WTC11 (cell line): ENCODE data around the gene TNNC2. TPM values are rescaled to one million over a fixed set of nuclear protein-coding genes. Genes with fewer than 3 reads are reported as not detected.

ENCODE experiments used
- ATAC-seq: fragments of 200-7000 bp; cut with Tn5 transposase; 2 replicates; pipeline ENCODE4 v1.10.0; 2021; ENCODE audit warnings: mild to moderate bottlenecking, moderate library complexity
- Bru-seq: library from RNA; stranded (reverse); fragments of 400-500 nt; gene quantifications from one replicate; lab custom pipeline; 2021; lab: Mats Ljungman, UMichigan
- CTCF ChIA-PET: fragments of 300-600 bp; sonication (Branson Sonifier 250); formaldehyde crosslinking; loops from one replicate; lab custom pipeline; 2021; ENCODE audit warnings: antibody characterized with exemption; lab: Charles Lee
- POLR2A ChIA-PET: fragments of 350-600 bp; sonication (Branson Sonifier 250); formaldehyde crosslinking; loops from one replicate; lab custom pipeline; 2021; ENCODE audit warnings: antibody characterized with exemption; lab: Charles Lee
- DNase-seq: peaks from one replicate; pipeline ENCODE4 v3.0.0; 2021; ENCODE audit warnings: low spot score
- H3K27ac Mint-ChIP-seq: 2 replicates; pipeline ENCODE4 v1.8.0; 2021; ENCODE audit warnings: mixed read lengths
- H3K27me3 Mint-ChIP-seq: 2 replicates; pipeline ENCODE4 v1.8.0; 2021; ENCODE audit warnings: low read depth, mild to moderate bottlenecking, moderate library complexity, mixed read lengths
- H3K36me3 Mint-ChIP-seq: 2 replicates; pipeline ENCODE4 v1.8.0; 2021; ENCODE audit warnings: mixed read lengths
- H3K4me1 Mint-ChIP-seq: 2 replicates; pipeline ENCODE4 v1.8.0; 2022; ENCODE audit warnings: mixed read lengths
- H3K4me3 Mint-ChIP-seq: 2 replicates; pipeline ENCODE4 v1.8.0; 2021; ENCODE audit warnings: mild to moderate bottlenecking, moderate library complexity, mixed read lengths
- H3K9me3 Mint-ChIP-seq: 2 replicates; pipeline ENCODE4 v1.8.0; 2021; ENCODE audit warnings: mixed read lengths
- ELF4 ChIP-seq: sonication (generic); formaldehyde crosslinking; IDR thresholded peaks from 2 replicates; pipeline ENCODE4 v1.8.1; 2022; ENCODE audit warnings: low read depth, mild to moderate bottlenecking, moderate library complexity, missing genetic modification reagents
- FOXP1 ChIP-seq: sonication (generic); formaldehyde crosslinking; IDR thresholded peaks from 2 replicates; pipeline ENCODE4 v1.8.0; 2022; ENCODE audit warnings: missing genetic modification reagents, mild to moderate bottlenecking, moderate library complexity, borderline replicate concordance
- JAZF1 ChIP-seq: fragments of 250-450 bp; sonication (Bioruptor Pico); IDR thresholded peaks from 2 replicates; pipeline ENCODE4 v1.9.0; 2021; ENCODE audit warnings: moderate library complexity, mild to moderate bottlenecking, inconsistent platforms
- JUN ChIP-seq: sonication (generic); formaldehyde crosslinking; IDR thresholded peaks from 2 replicates; pipeline ENCODE4 v1.8.0; 2023; ENCODE audit warnings: mild to moderate bottlenecking, missing genetic modification reagents
- MYBL2 ChIP-seq: sonication (generic); formaldehyde crosslinking; IDR thresholded peaks from 2 replicates; pipeline ENCODE4 v1.8.1; 2023; ENCODE audit warnings: mild to moderate bottlenecking, moderate library complexity, missing genetic modification reagents
- NR2C2 ChIP-seq: sonication (generic); formaldehyde crosslinking; IDR thresholded peaks from 2 replicates; pipeline ENCODE4 v1.8.0; 2022; ENCODE audit warnings: mild to moderate bottlenecking, missing genetic modification reagents
- RORB ChIP-seq: fragments of 250-450 bp; sonication (Bioruptor Pico); IDR thresholded peaks from 2 replicates; pipeline ENCODE4 v1.9.0; 2021; ENCODE audit warnings: mild to moderate bottlenecking
- TP53 ChIP-seq: sonication (generic); formaldehyde crosslinking; IDR thresholded peaks from 2 replicates; pipeline ENCODE4 v1.8.1; 2023; ENCODE audit warnings: mild to moderate bottlenecking, missing genetic modification reagents
- ZNF121 ChIP-seq: sonication (generic); formaldehyde crosslinking; IDR thresholded peaks from 2 replicates; pipeline ENCODE4 v1.8.0; 2023; ENCODE audit warnings: missing genetic modification reagents
- long read RNA-seq, 3 experiments: library from RNA in 1 of 3; library from capped mRNA in 1 of 3; library from polyadenylated mRNA in 1 of 3; unstranded in 2 of 3; stranded (forward) in 1 of 3; transcript quantifications; one replicate each; pipeline ENCODE4 v2.0.0, GENCODE V29; 2021
- total RNA-seq: library from RNA; stranded (reverse); gene quantifications from 3 replicates; pipeline ENCODE4 v1.2.3, GENCODE V29; 2021
- TF ChIP-seq, protein P1 (sequence below): sonication (generic); formaldehyde crosslinking; IDR thresholded peaks from 2 replicates; pipeline ENCODE4 v1.8.1; 2023; ENCODE audit warnings: mild to moderate bottlenecking, missing genetic modification reagents, moderate library complexity
- TF ChIP-seq, protein P2 (sequence below): fragments of 250-450 bp; sonication (Bioruptor Pico); IDR thresholded peaks from 2 replicates; pipeline ENCODE4 v1.9.0; 2021; ENCODE audit warnings: mild to moderate bottlenecking, borderline replicate concordance
- TF ChIP-seq, protein P3 (sequence below): sonication (generic); formaldehyde crosslinking; IDR thresholded peaks from 2 replicates; pipeline ENCODE4 v1.8.1; 2023; ENCODE audit warnings: mild to moderate bottlenecking, moderate library complexity, missing genetic modification reagents
- TF ChIP-seq, protein P4 (sequence below): sonication (generic); formaldehyde crosslinking; IDR thresholded peaks from 2 replicates; pipeline ENCODE4 v1.8.1; 2023; ENCODE audit warnings: mild to moderate bottlenecking, missing genetic modification reagents
- TF ChIP-seq, protein P5 (sequence below): fragments of 250-450 bp; sonication (Bioruptor Pico); IDR thresholded peaks from 2 replicates; pipeline ENCODE4 v1.9.0; 2021; ENCODE audit warnings: moderate library complexity, mild to moderate bottlenecking, inconsistent platforms, borderline replicate concordance
- TF ChIP-seq, protein P6 (sequence below): sonication (generic); formaldehyde crosslinking; IDR thresholded peaks from 2 replicates; pipeline ENCODE4 v1.8.1; 2022; ENCODE audit warnings: low read depth, missing genetic modification reagents, borderline replicate concordance

The TNNC2 gene
- 2.7 to 3.6 TPM (median 3.0 TPM) in 3 replicates for total RNA-seq
- Bru-seq, nascent RNA = percentile 30 among the genes with signal in this experiment
- long read RNA-seq, experiment 1, partial matches to known transcripts = 6 of 10 reads
- long read RNA-seq, experiment 1, other reads (novel, unspliced or antisense) = 0 of 10 reads
- long read RNA-seq, experiment 2, partial matches to known transcripts = 8 of 9 reads
- long read RNA-seq, experiment 2, other reads (novel, unspliced or antisense) = 0 of 9 reads
- long read RNA-seq, experiment 3 = 0 reads

DNA sequence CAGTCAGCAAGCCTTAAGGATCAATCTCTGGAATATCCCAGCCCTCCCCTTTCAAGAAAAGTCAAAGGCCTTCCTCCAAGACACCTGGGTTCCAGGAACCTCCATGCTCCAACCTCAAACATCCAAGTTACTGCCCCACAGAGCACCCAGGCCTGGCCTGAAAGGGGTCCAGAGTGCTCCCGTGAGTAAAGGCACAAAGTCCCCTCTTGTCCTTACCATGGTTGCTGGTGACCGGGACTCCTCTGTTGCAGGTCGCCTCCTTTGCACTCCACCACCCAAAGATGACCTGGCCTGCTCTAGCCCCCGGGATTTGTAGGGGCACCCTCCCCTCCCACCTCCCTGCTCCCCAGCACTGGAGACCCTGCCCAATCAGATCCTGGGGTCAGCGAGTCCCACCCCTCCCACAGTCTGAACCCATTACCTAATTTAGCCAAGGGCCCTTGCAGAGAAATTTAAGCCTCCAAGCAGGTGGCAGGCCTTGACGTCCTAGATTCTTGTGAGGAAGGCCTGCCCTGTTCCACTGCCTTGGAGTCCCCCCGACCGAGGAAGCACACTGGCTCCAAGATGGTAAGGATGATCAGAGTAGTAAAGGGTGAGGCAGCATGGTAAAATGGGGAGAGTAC, at the start of gene TNNC2:
TSS of gene TNNC2 (minus strand) at position 283 of the 623 bp plus-strand sequence. CDS start at position 219, 64 bp downstream.
- TF ChIP-seq ELF4 (CRISPR knock-in tag) (no peak), ZNF121 (CRISPR knock-in tag) (no peak), NR2C2 (CRISPR knock-in tag) (no peak), JAZF1 (CRISPR knock-in tag) (no peak), TP53 (CRISPR knock-in tag) (no peak), FOXP1 (CRISPR knock-in tag) (no peak), MYBL2 (CRISPR knock-in tag) (no peak)
- TF ChIP-seq, protein P1, sequence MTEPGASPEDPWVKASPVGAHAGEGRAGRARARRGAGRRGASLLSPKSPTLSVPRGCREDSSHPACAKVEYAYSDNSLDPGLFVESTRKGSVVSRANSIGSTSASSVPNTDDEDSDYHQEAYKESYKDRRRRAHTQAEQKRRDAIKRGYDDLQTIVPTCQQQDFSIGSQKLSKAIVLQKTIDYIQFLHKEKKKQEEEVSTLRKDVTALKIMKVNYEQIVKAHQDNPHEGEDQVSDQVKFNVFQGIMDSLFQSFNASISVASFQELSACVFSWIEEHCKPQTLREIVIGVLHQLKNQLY (CRISPR knock-in tag) = no peak
- TF ChIP-seq, protein P2, sequence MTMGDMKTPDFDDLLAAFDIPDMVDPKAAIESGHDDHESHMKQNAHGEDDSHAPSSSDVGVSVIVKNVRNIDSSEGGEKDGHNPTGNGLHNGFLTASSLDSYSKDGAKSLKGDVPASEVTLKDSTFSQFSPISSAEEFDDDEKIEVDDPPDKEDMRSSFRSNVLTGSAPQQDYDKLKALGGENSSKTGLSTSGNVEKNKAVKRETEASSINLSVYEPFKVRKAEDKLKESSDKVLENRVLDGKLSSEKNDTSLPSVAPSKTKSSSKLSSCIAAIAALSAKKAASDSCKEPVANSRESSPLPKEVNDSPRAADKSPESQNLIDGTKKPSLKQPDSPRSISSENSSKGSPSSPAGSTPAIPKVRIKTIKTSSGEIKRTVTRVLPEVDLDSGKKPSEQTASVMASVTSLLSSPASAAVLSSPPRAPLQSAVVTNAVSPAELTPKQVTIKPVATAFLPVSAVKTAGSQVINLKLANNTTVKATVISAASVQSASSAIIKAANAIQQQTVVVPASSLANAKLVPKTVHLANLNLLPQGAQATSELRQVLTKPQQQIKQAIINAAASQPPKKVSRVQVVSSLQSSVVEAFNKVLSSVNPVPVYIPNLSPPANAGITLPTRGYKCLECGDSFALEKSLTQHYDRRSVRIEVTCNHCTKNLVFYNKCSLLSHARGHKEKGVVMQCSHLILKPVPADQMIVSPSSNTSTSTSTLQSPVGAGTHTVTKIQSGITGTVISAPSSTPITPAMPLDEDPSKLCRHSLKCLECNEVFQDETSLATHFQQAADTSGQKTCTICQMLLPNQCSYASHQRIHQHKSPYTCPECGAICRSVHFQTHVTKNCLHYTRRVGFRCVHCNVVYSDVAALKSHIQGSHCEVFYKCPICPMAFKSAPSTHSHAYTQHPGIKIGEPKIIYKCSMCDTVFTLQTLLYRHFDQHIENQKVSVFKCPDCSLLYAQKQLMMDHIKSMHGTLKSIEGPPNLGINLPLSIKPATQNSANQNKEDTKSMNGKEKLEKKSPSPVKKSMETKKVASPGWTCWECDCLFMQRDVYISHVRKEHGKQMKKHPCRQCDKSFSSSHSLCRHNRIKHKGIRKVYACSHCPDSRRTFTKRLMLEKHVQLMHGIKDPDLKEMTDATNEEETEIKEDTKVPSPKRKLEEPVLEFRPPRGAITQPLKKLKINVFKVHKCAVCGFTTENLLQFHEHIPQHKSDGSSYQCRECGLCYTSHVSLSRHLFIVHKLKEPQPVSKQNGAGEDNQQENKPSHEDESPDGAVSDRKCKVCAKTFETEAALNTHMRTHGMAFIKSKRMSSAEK = no peak
- TF ChIP-seq, protein P3, sequence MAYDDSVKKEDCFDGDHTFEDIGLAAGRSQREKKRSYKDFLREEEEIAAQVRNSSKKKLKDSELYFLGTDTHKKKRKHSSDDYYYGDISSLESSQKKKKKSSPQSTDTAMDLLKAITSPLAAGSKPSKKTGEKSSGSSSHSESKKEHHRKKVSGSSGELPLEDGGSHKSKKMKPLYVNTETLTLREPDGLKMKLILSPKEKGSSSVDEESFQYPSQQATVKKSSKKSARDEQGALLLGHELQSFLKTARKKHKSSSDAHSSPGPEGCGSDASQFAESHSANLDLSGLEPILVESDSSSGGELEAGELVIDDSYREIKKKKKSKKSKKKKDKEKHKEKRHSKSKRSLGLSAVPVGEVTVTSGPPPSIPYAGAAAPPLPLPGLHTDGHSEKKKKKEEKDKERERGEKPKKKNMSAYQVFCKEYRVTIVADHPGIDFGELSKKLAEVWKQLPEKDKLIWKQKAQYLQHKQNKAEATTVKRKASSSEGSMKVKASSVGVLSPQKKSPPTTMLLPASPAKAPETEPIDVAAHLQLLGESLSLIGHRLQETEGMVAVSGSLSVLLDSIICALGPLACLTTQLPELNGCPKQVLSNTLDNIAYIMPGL (CRISPR knock-in tag) = no peak
- TF ChIP-seq, protein P4, sequence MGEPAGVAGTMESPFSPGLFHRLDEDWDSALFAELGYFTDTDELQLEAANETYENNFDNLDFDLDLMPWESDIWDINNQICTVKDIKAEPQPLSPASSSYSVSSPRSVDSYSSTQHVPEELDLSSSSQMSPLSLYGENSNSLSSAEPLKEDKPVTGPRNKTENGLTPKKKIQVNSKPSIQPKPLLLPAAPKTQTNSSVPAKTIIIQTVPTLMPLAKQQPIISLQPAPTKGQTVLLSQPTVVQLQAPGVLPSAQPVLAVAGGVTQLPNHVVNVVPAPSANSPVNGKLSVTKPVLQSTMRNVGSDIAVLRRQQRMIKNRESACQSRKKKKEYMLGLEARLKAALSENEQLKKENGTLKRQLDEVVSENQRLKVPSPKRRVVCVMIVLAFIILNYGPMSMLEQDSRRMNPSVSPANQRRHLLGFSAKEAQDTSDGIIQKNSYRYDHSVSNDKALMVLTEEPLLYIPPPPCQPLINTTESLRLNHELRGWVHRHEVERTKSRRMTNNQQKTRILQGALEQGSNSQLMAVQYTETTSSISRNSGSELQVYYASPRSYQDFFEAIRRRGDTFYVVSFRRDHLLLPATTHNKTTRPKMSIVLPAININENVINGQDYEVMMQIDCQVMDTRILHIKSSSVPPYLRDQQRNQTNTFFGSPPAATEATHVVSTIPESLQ (CRISPR knock-in tag) = no peak
- TF ChIP-seq, protein P5, sequence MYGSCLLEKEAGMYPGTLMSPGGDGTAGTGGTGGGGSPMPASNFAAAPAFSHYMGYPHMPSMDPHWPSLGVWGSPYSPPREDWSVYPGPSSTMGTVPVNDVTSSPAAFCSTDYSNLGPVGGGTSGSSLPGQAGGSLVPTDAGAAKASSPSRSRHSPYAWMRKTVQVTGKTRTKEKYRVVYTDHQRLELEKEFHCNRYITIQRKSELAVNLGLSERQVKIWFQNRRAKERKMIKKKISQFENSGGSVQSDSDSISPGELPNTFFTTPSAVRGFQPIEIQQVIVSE (CRISPR knock-in tag) = no peak
- DNase-seq (no peak), ATAC-seq (no peak)
- H3K4me1 Mint-ChIP-seq = peaks cover 26% of the 10 kb centered on the region
- no peaks in the 10 kb centered on the region for H3K9me3 Mint-ChIP-seq
- ChIA-PET CTCF (interaction anchor here (0.6 to 1.6 kb wide), 4 partner anchors 13 to 185 kb away, joined by 3 to 6 read pairs (median 5); no protein-coding TSS in a partner anchor), POLR2A (no interaction called here)
- no peak within 1 kb of the TSS for H3K4me3 Mint-ChIP-seq
- H3K27me3 Mint-ChIP-seq = peaks cover 23% of the 10 kb centered on the region
- H3K36me3 Mint-ChIP-seq = no peaks in the 10 kb centered on the region
- H3K27ac Mint-ChIP-seq = peak within 1 kb of the TSS; percentile 27

DNA sequence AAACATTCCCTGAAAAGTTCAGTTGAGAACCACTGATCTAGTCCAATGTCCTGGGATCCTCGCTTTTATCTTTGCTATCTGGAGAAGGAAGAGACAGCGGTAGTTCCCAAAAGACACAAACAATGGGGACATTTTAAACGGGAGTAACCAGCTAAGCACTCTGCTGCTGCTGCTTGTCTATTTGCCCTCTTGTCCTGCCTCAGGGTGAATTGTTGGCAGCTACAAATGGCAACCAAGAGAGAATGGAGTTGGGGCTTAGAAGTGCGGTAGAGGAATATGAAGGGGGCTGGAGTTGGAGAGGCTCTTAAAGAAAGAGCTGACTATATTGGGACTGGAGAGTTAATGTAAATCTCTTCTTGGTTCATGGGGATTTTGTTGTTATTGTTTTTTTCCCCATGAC, 47.5 kb upstream of the TNNC2 start:
- ATAC-seq (no peak), DNase-seq (no peak)
- CTCF ChIA-PET = interaction anchor here (0.9 to 1.5 kb wide), 2 partner anchors 16 to 95 kb away, joined by 3 to 4 read pairs; no protein-coding TSS in a partner anchor
- no peak overlapping the region for H3K4me3 Mint-ChIP-seq
- POLR2A ChIA-PET = no interaction called here
- no peaks in the 10 kb centered on the region for H3K4me1 Mint-ChIP-seq
- H3K27me3 Mint-ChIP-seq = no peaks in the 10 kb centered on the region
- no peak overlapping the region for H3K27ac Mint-ChIP-seq
- H3K36me3 Mint-ChIP-seq = peaks cover 5% of the 10 kb centered on the region; the same call in 1 of the 2 replicates
- peaks cover 4% of the 10 kb centered on the region; the same call in 1 of the 2 replicates for H3K9me3 Mint-ChIP-seq
- no peak for TF ChIP-seq JUN (CRISPR knock-in tag)
- TF ChIP-seq, protein P6, sequence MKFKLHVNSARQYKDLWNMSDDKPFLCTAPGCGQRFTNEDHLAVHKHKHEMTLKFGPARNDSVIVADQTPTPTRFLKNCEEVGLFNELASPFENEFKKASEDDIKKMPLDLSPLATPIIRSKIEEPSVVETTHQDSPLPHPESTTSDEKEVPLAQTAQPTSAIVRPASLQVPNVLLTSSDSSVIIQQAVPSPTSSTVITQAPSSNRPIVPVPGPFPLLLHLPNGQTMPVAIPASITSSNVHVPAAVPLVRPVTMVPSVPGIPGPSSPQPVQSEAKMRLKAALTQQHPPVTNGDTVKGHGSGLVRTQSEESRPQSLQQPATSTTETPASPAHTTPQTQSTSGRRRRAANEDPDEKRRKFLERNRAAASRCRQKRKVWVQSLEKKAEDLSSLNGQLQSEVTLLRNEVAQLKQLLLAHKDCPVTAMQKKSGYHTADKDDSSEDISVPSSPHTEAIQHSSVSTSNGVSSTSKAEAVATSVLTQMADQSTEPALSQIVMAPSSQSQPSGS (CRISPR knock-in tag) = no peak
- no peak for TF ChIP-seq RORB
- TF ChIP-seq, protein P2 = no peak
